Astrocyte (in vitro differentiated cells and primary cell): Measurements from ENCODE around the gene PARP16. TPM values are rescaled to one million over a fixed set of nuclear protein-coding genes. Genes with fewer than 3 reads are reported as not detected.

ENCODE experiments used
- DNase-seq: peaks from one replicate; pipeline ENCODE4 v3.0.0-alpha.2; 2010; ENCODE audit warnings: low read depth
- FAIRE-seq: peaks from 2 replicates; lab custom pipeline; 2011; peaks lifted over from hg19 to GRCh38; lab: Jason Lieb, UNC
- H2AFZ ChIP-seq: 2 replicates; pipeline ENCODE4 v1.6.0; 2012; ENCODE audit warnings: low read depth, low read length, inconsistent platforms
- H3K27ac ChIP-seq: 2 replicates; pipeline ENCODE4 v1.5.1; 2011; ENCODE audit warnings: low read depth, low read length, inconsistent platforms
- H3K27me3 ChIP-seq: 2 replicates; pipeline ENCODE4 v1.6.0; 2011; ENCODE audit warnings: low read length, inconsistent platforms; ENCODE audit not compliant: insufficient read depth
- H3K36me3 ChIP-seq: 2 replicates; pipeline ENCODE4 v1.5.1; 2011; ENCODE audit warnings: low read length, inconsistent platforms; ENCODE audit not compliant: insufficient read depth
- H3K4me1 ChIP-seq: 2 replicates; pipeline ENCODE4 v1.5.1; 2011; ENCODE audit warnings: low read length, inconsistent platforms; ENCODE audit not compliant: insufficient read depth
- H3K4me2 ChIP-seq: 2 replicates; pipeline ENCODE4 v1.6.0; 2012; ENCODE audit warnings: low read length, inconsistent platforms
- H3K4me3 ChIP-seq: 2 replicates; pipeline ENCODE4 v1.5.1; 2011; ENCODE audit warnings: low read depth, mild to moderate bottlenecking, low read length, inconsistent platforms; ENCODE audit not compliant: insufficient read depth
- H3K79me2 ChIP-seq: 2 replicates; pipeline ENCODE4 v1.6.0; 2012; ENCODE audit warnings: mild to moderate bottlenecking, low read length, inconsistent platforms; ENCODE audit not compliant: insufficient read depth
- H3K9ac ChIP-seq: 2 replicates; pipeline ENCODE4 v1.6.0; 2012; ENCODE audit warnings: mild to moderate bottlenecking, low read length, inconsistent platforms
- H3K9me3 ChIP-seq: 2 replicates; pipeline ENCODE4 v1.5.1; 2012; ENCODE audit warnings: low read depth, mild to moderate bottlenecking, low read length, inconsistent platforms; ENCODE audit not compliant: insufficient read depth
- H4K20me1 ChIP-seq: 2 replicates; pipeline ENCODE4 v1.6.0; 2012; ENCODE audit warnings: low read length, inconsistent platforms; ENCODE audit not compliant: insufficient read depth
- H3K27ac Mint-ChIP-seq: one replicate; pipeline ENCODE4 v1.8.0; 2021; ENCODE audit warnings: mild to moderate bottlenecking, mixed read lengths; ENCODE audit not compliant: unreplicated experiment
- H3K27me3 Mint-ChIP-seq: one replicate; pipeline ENCODE4 v1.8.0; 2021; ENCODE audit warnings: low read depth, mixed read lengths; ENCODE audit not compliant: unreplicated experiment
- H3K36me3 Mint-ChIP-seq: one replicate; pipeline ENCODE4 v1.8.0; 2021; ENCODE audit warnings: low read depth, mixed read lengths; ENCODE audit not compliant: unreplicated experiment
- H3K4me1 Mint-ChIP-seq: one replicate; pipeline ENCODE4 v1.8.0; 2021; ENCODE audit warnings: low read depth, mixed read lengths; ENCODE audit not compliant: unreplicated experiment
- H3K4me3 Mint-ChIP-seq: one replicate; pipeline ENCODE4 v1.8.0; 2021; ENCODE audit warnings: mild to moderate bottlenecking, moderate library complexity, mixed read lengths; ENCODE audit not compliant: unreplicated experiment
- H3K9me3 Mint-ChIP-seq: one replicate; pipeline ENCODE4 v1.8.0; 2021; ENCODE audit warnings: mild to moderate bottlenecking, mixed read lengths; ENCODE audit not compliant: unreplicated experiment
- EZH2 ChIP-seq: IDR thresholded peaks from 2 replicates; pipeline ENCODE4 v1.6.1; 2012; ENCODE audit warnings: mild to moderate bottlenecking, low read length, inconsistent platforms; ENCODE audit not compliant: insufficient read depth
- total RNA-seq: library from RNA; stranded (reverse); gene quantifications from 2 replicates; pipeline ENCODE4 v1.2.1, GENCODE V29; 2021
- TF ChIP-seq, protein P1 (sequence below): IDR thresholded peaks from 2 replicates; pipeline ENCODE4 v1.5.1; 2011; ENCODE audit warnings: low read depth, mild to moderate bottlenecking, inconsistent platforms, low read length, moderate library complexity; ENCODE audit not compliant: insufficient read depth

The PARP16 gene
- total RNA-seq, 1 donor from 2014 or later: 2.7 TPM

DNA sequence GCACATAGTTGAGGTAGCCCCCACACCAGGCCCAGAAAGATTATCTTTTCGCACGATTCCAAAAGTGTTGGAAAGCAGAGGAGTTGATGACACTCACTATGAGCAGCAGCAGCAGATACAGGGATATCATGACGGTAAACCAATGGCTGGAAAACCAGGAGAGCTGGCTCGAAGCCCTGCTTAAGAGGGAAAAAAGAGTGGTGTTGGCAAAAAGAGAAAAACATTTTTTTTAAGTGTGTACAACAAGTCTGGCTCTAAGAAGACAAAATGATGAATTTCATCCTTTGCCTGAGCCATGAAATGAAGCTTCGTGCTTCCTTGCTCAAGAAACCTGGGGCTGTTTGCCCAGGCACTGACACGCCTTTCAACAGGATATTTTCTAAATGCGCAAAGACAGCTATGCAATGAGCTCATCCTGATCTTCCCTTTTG is 27.3 kb downstream of the PARP16 start:
- H3K27me3 Mint-ChIP-seq: peaks cover 2% of the 10 kb centered on the region
- H3K4me3 ChIP-seq: no peak overlapping the region
- H3K27ac Mint-ChIP-seq: no peak overlapping the region
- no peaks in the 10 kb centered on the region for H3K4me1 Mint-ChIP-seq
- H3K9me3 Mint-ChIP-seq: no peaks in the 10 kb centered on the region
- no peak overlapping the region for H2AFZ ChIP-seq
- FAIRE-seq (no peak), DNase-seq (no peak)
- H3K36me3 Mint-ChIP-seq: peaks cover 16% of the 10 kb centered on the region
- no peaks in the 10 kb centered on the region for H4K20me1 ChIP-seq
- H3K4me2 ChIP-seq: no peak overlapping the region
- no peak overlapping the region for H3K4me3 Mint-ChIP-seq
- no peaks in the 10 kb centered on the region for H3K79me2 ChIP-seq
- H3K36me3 ChIP-seq: peaks cover 7% of the 10 kb centered on the region
- H3K9me3 ChIP-seq: no peaks in the 10 kb centered on the region
- H3K9ac ChIP-seq: no peak overlapping the region
- H3K27me3 ChIP-seq: no peaks in the 10 kb centered on the region
- H3K27ac ChIP-seq: no peak overlapping the region
- TF ChIP-seq, protein P1, sequence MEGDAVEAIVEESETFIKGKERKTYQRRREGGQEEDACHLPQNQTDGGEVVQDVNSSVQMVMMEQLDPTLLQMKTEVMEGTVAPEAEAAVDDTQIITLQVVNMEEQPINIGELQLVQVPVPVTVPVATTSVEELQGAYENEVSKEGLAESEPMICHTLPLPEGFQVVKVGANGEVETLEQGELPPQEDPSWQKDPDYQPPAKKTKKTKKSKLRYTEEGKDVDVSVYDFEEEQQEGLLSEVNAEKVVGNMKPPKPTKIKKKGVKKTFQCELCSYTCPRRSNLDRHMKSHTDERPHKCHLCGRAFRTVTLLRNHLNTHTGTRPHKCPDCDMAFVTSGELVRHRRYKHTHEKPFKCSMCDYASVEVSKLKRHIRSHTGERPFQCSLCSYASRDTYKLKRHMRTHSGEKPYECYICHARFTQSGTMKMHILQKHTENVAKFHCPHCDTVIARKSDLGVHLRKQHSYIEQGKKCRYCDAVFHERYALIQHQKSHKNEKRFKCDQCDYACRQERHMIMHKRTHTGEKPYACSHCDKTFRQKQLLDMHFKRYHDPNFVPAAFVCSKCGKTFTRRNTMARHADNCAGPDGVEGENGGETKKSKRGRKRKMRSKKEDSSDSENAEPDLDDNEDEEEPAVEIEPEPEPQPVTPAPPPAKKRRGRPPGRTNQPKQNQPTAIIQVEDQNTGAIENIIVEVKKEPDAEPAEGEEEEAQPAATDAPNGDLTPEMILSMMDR: no peak
- no peak for TF ChIP-seq EZH2
- no peaks in the 10 kb centered on the region for H3K4me1 ChIP-seq

GRCh38 chr15:65258375-65259262 is 28.1 kb downstream of the PARP16 start:
- Mint-ChIP-seq H3K4me3 (no peak overlapping the region), H3K9me3 (no peaks in the 10 kb centered on the region), H3K27ac (no peak overlapping the region), H3K4me1 (no peaks in the 10 kb centered on the region), H3K27me3 (peaks cover 2% of the 10 kb centered on the region), H3K36me3 (peaks cover 18% of the 10 kb centered on the region)
- FAIRE-seq (no peak), DNase-seq (no peak)
- Histone ChIP-seq H3K79me2 (no peaks in the 10 kb centered on the region), H3K36me3 (peaks cover 7% of the 10 kb centered on the region), H4K20me1 (no peaks in the 10 kb centered on the region), H3K4me1 (no peaks in the 10 kb centered on the region), H3K27ac (no peak overlapping the region), H2AFZ (no peak overlapping the region), H3K27me3 (no peaks in the 10 kb centered on the region), H3K4me3 (no peak overlapping the region), H3K9ac (no peak overlapping the region), H3K9me3 (no peaks in the 10 kb centered on the region), H3K4me2 (no peak overlapping the region)
- no peak for TF ChIP-seq EZH2
- TF ChIP-seq, protein P1: no peak
